ENCODE results near the gene PYGO2.
A peak's percentile ranks its signal among the peaks of the same experiment; 100 is the strongest.

The PYGO2 gene, protein sequence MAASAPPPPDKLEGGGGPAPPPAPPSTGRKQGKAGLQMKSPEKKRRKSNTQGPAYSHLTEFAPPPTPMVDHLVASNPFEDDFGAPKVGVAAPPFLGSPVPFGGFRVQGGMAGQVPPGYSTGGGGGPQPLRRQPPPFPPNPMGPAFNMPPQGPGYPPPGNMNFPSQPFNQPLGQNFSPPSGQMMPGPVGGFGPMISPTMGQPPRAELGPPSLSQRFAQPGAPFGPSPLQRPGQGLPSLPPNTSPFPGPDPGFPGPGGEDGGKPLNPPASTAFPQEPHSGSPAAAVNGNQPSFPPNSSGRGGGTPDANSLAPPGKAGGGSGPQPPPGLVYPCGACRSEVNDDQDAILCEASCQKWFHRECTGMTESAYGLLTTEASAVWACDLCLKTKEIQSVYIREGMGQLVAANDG

DNA sequence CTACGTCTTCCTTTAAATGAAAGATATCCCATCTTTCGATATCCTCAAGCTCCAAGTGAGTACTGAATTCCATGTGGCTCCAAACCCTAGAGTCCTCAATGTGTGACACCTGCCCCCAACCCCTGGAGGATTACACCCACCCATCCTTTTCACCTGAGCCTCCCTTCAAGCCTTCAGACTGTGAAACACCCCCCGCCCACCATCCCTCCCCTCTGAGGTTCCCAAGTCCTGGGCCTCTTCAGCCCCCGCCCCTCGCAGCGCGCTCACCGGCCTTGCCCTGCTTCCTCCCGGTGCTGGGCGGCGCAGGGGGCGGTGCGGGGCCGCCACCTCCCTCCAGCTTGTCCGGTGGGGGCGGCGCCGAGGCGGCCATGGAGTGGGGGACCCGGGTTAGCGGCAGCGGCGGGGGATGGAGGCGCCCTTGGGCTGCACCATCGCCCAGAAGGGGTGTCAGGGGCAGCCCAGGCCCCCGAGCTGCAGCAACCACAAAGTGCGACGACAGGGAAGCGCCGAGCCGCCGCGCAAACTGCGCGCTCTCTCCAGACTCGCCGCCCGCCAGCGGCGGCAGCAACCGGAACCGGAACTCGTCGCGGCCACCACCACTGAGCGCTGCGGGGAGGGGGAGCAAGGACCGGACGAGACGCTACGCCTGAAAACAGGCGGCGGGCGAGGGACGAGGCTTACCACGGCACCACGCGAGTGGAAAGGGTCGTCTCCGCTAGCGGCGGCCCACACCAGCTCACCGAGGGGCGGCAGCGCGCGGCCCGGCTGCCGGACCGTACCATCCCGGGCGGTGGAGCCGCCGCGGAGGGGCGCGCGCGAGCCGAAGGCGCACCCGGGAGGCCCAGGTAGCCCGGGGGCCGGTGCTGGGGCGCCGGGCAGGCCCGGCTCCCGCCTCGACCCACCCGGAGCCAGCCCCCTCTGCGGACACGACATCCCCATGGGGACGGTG, at the start of gene PYGO2:
Gene PYGO2 (minus strand): TSS at position 576 of the 949 bp plus-strand sequence. CDS start 206 bp downstream, at position 370.
- peak; percentile 80 for DNase-seq (ENCODE audit: low read depth)

DNA sequence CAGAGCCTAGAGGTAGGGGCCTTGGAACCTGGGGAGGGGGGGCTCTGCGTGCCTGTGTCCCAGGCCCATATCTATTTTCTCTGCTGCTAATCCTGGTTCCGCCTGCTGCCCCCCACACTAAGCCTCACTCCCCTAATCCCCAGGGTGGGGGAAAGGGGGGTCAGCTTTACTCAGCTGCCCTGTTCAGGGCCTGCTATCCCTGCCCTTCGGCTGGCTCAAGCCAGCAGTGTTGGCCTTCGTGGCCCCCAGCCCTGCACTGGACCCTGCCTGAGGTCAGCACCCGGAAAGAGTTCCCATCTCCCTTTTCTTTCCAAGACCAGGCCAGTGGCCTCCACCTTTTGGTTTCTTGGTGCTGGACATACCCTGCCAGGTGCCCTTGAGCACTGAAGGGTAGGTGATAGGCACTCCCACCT, 49.4 kb upstream of the PYGO2 start:
- no peak for DNase-seq (ENCODE audit: low read depth)

DNA sequence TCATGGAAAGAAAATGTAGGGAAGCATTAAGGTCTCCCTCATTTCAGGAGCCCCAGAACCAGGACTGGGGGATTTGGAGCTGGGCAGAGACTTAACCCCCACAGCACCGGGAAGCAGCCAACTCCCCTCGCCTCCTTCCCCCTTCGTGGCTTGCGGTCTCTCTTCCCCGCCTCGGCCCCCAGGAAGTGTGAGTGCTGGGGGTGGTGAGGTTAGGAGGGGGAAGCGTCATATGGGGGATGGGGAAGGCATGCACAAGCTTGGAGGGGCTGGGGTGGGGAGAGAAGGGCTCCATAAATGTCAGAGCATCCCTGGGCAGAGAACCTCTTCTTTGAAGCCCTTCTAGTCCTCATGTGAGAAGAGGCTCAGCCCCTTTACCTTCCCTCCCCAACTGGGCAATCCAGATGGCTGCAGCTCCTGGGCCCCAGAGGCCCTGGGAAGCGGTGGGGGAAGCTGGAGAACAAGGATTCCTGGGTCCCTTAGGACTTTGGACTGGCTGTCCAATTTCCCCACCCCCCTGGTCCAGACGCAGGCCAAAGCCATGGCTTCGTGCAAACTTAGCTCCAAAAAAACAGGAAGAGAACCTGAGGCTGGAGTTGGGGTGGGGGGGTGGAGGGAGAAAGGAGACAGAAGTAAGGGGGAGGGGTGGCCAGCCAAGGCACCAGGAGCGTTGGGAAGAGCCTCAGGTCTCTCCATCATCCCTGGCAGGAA, 48.8 kb upstream of the PYGO2 start:
- DNase-seq (ENCODE audit: low read depth) = no peak

DNA sequence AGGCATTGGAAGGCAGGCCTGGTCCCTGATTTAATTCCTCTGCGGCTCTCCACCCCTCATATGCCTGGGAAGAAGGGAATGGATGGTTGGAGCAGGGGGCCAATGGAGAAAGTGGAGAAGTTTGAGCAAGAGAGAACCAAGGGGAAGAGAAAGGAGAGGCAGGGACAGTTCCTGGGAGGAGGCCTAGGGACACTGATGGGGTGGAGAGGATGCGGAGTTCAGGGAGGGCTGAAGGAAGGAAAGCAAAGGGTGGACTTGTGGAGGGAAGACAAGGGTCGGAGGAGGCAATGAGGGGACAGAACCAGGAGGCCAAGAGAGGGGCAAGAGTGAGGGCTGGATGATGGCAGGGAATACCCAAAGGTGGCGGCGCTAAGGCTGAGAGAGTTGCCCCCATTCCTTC, 48.2 kb upstream of the PYGO2 start:
- no peak for DNase-seq (ENCODE audit: low read depth)

DNA sequence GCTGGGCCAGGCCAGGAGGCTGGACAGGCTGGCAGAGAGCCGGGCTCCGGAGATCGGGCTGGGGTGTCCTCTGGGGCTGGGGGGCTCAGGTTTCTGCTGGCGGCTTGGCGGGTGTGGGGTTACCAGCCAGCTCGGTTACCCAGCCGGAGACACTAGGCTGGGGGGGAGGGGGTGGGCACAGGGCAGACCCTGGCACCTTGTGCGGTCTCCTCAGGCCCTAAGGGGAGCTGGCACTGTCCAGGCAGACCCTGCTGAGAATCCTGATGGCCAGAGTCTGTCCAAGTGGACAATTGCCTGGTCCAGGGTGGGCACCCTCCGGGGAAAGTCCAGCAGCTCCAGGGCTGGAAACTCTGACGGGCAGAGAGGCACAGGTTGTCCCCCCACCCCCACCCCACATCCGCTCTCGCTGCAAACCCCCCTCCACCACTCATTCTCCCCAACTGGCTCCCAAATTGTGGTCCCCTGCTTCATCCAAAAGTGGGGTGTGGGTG, 47.7 kb upstream of the PYGO2 start:
- no peak for DNase-seq (ENCODE audit: low read depth)

DNA sequence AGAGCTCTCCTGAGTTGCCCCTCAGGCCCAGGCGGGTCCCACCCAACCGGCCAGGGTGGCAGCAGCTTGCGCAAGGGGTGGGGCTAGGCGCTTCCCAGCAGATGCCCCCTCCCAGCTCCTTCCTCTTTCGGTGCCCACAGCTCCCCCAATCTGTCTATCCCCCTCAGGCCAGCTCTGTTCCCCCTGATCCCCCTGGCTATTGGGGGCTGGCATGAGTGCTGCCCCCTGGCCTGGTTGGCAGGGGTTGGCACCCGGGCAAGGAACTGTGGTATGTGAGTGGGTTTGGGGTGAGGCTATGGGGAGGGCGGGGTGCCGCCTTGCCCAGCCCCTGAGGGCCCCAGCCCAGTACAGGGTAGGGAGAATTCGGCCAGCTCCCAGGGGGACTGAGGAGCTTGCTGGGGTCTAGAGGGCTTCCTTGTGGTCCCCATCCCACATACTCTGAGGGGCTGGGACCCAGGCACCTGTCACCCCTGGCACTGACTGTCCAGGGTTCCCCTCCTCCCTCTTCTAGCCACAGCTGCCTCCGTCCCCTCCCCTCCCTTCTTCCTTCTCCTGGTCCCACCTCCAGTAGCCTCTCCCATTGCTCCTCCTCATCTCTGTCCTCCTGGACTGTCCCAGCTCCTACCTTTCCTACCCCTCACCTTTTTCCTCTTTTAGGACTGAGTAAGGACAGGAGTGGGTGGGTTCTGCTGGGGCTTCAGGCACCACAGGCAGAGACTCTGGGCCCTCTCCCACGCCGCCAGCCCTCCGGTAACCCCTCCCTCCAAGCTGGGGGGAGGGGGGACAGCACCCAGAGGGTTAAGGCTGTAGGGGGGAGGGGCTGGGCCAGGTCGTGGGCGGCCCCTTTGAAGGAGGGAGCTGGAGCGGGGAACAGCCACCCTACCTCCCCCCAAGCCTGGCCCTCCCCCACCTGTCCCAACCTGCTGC, 46.7 kb upstream of the PYGO2 start:
- no peak for DNase-seq (ENCODE audit: low read depth)

DNA sequence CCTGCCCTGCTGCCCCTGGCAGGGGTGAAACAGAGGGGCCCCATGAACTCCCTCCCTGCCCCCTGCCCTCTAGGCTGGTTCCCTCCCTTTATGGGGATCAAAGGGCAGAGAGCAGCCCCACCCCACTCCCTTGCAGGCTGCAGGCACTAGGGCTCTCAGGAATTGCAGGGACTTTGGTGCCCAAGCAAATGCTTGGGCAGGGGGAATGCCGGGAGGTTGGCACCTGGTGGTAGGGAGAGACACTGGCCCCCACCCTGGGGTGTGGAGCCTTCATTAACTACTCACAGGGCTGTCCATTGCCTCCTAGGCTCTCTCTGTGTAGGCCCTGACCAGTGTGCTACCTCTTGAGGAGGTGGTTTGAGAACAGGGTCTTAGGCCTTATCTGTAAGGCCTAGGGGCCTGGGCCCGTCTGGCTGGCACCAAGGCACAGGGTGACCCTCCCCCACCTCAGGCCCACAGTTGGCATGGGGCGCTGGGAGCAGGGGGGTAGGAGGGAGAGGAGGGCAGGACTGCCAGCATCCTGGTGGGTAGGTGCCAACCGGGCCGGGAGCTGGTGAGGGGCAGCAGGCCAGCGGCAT, 45.8 kb upstream of the PYGO2 start:
- DNase-seq (ENCODE audit: low read depth) = no peak

DNA sequence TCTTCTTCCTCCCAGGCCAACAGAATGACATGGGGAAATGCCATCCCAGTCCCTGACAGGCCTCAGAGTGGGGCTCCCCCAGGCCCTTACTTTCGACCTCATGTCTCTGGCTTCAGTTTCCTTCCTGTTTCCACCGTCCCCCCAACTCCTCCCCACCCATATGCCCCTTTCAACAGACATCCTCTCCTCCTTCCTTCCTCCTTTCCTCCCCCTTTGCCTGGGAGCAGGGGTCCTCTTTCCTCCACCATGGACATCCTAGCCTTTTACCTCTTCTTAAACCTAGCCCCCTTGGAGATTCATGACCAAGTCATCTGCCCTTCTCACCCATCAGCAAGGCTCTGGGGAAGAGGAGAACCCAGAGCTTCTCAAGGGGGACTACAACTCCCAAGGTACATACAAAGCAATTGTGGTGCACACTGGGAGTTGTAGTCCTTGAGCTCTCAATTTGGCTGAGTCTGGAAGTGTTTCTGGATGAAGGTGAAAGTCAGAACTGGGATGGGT, 45.1 kb upstream of the PYGO2 start:
- no peak for DNase-seq (ENCODE audit: low read depth)

DNA sequence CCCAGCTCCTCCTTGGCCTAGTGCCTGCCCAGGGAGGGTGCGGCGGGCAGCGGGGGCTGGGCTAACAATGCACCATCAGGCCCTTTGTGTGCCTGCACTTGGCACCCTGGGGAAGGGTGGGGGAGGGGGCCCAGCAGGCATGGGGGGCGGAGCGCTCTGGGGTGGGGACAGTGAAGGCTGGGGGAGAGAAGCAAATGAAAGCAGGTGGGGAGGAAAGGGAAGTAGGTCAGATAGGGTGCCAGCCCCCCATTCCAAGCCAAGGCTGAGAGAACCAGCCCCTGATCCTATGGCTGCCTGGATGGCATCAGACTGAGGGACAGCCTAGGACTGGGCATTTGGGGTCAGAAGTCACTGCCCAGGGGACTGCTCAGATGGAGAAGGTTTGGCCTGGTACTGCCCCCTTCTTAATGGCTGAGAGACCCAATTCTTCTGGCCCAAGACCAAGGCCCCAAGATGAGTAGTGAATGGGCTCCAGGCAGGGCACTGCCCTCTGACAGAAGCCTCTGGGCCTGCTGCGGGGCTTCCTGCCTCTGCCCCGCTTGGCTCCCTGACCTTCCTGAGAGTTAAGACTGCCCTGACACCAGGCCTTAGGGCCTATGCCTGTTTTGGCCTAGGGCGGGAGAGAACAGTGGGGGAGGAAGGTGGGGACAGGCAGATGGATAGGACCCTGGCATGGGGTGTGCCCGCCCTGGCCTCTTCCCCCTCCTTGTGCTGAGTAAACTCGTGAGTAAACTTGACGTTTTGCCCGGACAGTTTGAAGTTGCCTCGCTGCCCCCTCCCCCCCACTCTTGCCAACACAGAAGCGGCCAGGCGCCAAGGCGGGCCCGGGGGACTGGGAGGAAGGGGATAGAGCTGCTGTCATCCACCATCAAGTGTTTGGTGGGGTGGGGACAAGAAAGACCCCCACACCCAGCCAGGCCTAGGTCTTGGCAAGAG, 43.8 kb upstream of the PYGO2 start:
- no peak for DNase-seq (ENCODE audit: low read depth)

DNA sequence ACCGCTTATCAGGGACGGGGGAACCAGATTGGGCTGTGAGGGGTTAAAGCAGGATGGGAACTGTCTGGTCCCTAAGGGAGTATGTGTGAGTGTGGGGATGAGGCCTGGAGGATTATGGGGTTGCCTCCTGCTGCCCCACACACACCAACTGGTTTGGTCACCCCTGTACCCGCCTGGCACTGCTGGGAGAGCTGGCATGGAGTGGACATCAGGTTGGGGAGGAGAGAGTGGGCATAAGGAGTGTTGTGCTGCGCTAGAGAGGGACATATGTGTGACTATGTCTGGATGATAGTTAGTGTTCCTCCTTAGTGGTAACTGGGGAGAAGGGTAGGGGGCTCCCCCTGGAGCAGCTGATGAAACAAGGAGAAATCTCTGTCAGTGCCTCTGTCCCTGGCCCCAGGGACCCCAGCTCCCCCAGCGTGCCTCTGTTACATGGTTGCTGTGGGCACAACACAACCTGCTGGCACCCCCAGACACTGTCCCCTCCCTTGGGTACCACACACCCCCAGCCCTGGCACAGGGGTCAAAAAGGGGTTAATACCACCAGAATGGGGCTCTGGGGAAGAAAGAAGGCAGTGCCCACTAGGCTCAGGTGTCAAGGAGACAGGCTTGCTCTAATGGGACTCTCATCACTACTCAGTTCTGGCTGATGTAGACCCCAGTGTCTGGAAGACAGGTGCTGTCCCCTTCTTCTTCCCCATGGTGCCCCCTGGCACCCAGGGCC, 42.9 kb upstream of the PYGO2 start:
- DNase-seq (ENCODE audit: low read depth) = no peak

DNA sequence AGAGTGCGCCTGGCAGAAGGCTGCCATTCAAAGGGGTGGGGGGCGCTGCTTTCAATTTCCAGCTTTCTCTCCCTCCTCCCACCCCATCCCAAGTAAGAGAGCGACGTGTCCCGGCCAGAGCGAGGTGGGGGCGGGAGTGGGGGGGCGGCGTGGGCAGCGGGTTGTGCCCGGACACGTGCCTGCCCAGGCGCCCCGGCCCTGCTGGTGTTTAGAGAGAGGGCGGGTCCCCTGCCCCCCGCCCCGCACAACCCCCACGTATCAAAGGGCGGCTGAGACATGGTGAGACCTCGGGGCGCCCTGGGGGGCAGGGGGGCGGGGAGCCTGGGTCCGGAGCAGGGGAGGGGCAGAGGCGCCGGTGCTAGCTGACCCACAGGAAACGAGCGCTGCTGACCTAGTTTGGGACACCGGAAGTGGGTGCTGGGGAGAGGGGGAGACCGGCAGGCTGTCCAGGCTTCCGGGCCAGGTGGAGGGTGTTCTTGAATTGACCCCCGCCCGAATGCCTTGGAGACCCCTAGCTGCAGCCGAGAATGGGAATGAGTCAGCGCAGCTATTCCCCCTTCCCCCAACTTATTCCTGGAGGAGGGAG, 42.3 kb upstream of the PYGO2 start:
- no peak for DNase-seq (ENCODE audit: low read depth)

DNA sequence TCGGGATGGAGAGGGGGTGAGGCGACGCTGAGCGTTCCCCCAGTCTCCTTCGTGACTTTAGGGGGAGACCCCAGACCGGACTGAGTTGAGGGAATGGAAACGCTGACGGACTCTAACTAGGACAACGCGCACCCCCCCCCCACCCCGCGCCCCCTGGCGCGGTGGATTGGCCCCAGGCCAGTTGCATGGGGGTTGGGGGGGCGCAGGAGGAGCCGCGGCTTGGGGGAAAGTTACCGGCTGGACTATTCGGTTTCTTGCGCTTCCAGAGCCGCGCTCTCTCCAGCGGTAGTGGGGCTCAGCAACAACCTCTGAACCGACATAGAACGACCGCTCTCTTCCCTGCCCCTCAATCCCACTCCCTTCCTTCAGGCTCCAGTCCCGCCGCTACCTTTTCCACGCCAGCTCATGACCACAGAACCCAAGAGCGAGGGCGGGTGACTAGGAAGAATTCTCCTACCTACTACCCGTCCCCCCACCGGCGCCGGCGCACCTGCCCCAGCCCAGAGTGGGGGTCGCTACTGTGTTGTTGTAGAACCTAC, 41.7 kb upstream of the PYGO2 start:
- DNase-seq (ENCODE audit: low read depth) = no peak

DNA sequence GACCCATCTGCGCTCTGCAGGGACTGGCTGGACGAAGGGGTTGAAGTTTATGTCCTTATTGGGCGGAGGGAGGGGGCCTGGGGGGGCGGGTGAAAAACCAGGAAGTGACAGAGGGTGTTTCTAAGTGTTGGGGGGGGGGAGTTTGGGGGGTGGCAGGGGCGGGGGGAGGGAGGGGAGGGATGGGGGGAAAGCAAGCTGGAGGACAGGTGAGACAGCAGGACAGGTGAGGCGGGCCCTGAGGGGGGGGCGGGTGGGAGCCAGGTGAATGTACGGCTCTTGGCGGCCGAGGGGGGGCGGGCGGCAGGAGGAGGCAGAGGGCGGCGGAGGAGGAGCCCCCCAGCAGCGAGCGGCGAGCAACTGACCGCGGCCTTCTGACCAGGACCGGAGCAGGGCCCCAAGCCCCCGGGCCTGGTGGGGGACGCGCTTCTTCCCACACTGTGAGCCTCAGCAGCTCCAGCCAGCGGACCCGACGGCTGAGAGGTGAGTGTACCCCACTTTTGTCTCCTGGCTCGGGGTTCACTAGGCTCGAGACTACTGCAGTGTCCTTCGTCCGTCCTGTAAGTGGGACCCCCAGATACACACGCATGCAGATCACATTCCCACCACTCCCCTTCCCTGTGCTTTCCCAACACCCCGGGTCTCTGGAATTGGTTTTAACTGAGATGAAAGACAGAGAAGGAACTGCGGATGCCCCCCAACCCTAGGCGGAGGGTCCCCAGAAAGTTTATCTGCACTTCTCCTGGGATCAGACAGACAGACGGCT, 41.1 kb upstream of the PYGO2 start, which contains the start of gene ZBTB7B:
Gene ZBTB7B (plus strand): TSS at position 339 of the 763 bp plus-strand sequence. CDS start 11,859 bp downstream, outside the sequence.
- peak; percentile 25 for DNase-seq (ENCODE audit: low read depth)

DNA sequence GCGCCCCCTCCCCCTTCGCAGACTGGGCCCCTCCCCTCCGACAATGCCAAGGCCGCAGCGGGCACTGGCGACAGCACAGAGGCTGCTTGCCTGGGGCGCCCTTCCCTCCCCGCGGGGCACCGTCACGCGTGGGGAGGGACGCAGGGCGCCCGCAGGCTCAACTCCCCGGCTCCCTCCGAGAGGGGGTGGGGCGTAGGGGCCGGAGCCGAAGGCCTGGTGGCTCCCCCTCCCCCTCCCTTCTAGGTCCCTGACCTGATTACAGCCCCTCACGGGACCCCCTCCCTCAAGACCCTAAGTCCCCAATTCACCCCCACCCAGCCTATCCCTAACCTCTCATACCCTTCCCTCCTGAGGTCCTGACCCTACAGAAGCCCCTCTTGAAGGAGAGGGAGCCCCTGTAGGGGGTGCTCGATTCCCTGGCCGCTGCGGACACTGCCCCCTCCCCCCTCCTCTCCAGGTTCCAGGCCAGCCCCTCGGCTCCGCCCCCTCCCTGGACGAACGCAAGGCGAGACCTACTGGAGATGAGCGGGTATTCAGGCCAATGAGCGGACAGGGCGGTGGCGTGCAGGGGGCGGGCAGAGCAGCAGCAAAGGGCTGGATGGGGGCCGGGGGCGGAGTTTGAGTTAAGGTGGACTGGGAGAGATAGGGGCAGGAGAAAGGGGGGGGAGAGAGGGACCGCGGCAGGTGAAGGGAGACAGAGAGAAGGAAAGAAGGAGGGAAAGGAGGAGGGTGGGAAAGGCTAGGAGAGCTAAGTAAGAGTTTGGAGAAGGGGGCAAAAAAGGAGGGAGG, 40.3 kb upstream of the PYGO2 start:
- peak; percentile 98 for DNase-seq (ENCODE audit: low read depth)

DNA sequence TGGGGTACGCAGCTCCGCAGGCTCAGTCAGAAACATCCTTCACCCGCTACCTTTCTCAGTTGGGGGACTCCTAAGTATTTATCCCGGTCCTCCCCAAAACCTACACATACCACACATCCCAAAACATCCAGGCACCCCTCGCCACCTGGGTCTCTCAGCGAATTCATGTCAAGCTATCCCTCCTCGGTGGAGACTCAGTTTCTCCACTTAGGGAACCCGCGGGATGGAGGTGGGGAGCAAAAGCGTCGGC, 39.8 kb upstream of the PYGO2 start:
- DNase-seq (ENCODE audit: low read depth) = no peak

DNA sequence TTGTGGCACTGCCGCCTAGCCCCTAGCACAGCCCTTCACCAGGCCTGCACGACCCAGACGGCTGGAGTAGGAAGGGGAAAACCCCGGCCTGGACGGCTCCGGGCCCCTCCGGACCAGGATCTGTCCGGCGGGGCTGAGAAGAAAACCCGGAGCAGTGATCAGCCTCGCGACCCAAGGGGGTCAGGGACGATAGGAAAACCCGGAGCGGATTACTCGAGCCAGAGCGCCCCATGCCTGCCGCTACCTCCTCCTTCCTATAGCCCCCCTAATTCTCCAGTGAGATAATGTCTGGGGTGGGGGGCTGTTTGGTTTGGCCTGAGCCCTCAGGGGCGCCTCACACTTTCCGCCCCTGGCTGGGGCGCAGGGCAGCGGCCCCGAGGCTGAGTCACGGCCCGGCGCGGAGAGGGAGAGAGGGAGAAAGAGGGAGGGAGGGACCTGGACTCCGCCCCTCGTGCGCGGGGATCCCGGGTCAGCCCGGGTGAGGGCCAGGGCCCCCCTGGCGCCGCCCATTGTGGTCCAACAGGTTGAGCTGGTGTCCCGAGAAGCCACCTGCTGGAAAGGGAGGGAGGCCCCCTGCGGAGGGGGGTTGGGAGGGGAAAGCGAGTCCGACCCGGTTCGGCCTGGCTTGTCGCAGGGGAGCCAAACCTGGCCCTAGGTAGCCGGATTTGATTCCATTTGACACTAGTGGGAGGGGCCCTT, 39.3 kb upstream of the PYGO2 start:
- DNase-seq (ENCODE audit: low read depth) = peak; percentile 81
